NB4 (cell line): Measurements from ENCODE around the gene ERCC1.

Experiments used
- DNase-seq: peaks from one replicate; pipeline ENCODE4 v3.0.0; 2010; ENCODE audit warnings: low read depth
- H3K4me3 ChIP-seq: one replicate; pipeline ENCODE4 v1.5.1; 2011; ENCODE audit warnings: mild to moderate bottlenecking, low read depth, low read length, moderate library complexity
- MYC ChIP-seq: IDR thresholded peaks from 2 replicates; pipeline ENCODE4 v1.6.1; 2011; ENCODE audit warnings: low read depth, low read length
- POLR2A ChIP-seq: IDR thresholded peaks from 2 replicates; pipeline ENCODE4 v1.6.1; 2011; ENCODE audit warnings: mild to moderate bottlenecking; ENCODE audit not compliant: insufficient read length; ENCODE audit errors: extremely low read depth
- TF ChIP-seq, protein P1 (sequence below): IDR thresholded peaks from 2 replicates; pipeline ENCODE4 v1.6.1; 2011; ENCODE audit warnings: low read depth, low read length
- TF ChIP-seq, protein P2 (sequence below): IDR thresholded peaks from one replicate; pipeline ENCODE4 v1.5.1; 2012; ENCODE audit warnings: low read depth, low read length

Gene ERCC1

DNA sequence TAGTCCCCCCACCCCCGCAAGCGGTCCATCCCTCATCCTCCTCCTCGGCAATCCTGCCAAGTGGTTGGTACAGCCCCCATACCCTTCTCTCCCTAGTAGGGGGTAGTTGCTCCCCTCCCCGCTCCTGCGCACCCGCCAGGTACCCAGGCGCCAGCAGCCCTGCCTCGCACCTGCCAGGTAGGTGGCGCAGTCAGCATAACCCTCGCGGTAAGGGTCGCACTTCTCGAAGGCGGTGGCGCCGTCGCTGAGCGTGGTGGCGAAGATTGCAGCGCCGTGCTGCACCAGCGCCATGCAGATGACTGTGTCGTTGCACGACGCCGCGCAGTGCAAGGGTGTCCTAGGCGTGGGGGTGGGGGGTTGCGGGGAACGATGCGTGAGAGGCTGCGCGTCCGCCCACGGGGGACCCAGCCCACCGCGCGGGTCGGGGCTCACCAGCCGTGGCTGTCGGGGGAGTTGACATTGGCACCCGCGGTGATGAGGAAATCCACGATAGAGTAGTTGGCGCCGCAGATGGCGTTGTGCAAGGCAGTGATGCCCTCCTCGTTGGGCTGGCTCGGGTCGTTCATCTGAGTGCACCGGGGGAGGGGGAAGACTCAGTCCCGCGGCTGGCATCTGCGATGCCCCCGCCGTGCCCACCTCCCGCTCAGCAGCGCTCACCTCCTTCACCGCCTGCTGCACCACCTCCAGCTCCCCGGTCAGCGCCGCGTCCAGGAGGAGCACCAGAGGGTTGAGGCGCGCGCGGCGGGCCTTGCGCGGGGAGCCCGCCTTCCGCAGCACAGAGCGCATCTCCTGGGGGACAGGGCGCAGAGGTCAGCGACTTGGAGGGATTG, 38.1 kb downstream of the ERCC1 start:
- no peak for DNase-seq
- no peak overlapping the region for H3K4me3 ChIP-seq
- TF ChIP-seq, protein P1, sequence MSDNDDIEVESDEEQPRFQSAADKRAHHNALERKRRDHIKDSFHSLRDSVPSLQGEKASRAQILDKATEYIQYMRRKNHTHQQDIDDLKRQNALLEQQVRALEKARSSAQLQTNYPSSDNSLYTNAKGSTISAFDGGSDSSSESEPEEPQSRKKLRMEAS = no peak
- TF ChIP-seq MYC (no peak), POLR2A (no peak)
- TF ChIP-seq, protein P2, sequence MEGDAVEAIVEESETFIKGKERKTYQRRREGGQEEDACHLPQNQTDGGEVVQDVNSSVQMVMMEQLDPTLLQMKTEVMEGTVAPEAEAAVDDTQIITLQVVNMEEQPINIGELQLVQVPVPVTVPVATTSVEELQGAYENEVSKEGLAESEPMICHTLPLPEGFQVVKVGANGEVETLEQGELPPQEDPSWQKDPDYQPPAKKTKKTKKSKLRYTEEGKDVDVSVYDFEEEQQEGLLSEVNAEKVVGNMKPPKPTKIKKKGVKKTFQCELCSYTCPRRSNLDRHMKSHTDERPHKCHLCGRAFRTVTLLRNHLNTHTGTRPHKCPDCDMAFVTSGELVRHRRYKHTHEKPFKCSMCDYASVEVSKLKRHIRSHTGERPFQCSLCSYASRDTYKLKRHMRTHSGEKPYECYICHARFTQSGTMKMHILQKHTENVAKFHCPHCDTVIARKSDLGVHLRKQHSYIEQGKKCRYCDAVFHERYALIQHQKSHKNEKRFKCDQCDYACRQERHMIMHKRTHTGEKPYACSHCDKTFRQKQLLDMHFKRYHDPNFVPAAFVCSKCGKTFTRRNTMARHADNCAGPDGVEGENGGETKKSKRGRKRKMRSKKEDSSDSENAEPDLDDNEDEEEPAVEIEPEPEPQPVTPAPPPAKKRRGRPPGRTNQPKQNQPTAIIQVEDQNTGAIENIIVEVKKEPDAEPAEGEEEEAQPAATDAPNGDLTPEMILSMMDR = no peak

DNA sequence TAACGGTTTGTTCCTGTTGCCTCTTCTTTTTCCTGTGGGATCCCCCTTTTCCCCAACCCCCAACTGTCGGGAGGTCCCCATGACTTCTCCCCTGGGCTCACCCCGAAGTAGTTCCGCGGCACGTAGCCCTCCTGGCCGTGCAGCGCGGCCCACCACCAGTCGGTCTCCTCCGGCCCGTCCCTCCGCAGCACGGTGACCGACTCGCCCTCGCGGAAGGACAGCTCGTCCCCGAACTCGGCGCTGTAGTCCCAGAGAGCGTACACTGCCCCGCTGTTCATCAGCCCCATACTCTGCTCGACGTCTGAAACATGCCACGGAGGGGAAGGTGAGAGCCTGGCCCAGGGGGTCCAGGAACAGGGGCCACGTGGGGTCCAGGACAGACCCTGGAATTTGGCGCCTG, 41.3 kb downstream of the ERCC1 start:
- H3K4me3 ChIP-seq = no peak overlapping the region
- TF ChIP-seq, protein P2 = no peak
- TF ChIP-seq MYC (no peak), POLR2A (no peak)
- TF ChIP-seq, protein P1 = no peak
- DNase-seq = no peak

DNA sequence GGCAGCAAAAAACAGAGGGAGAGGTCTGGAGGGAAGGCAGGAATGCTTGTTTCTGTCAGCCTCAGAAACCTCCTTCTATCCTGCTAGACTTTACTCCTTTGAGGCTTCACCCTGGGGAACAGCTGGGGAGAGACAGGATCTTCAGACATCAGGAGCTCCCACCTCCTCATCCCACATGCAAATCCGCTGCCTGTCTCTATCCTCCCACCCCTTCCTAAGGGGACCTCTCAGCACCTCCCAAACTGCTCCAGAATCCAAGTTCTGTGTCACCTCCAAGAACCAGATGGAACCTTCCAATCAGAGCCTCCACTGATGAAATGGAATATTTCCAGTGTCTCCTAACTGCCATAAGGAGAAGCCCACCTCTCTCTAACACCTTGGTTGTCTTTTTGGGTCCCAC, 43.6 kb downstream of the ERCC1 start:
- TF ChIP-seq, protein P1 = no peak
- TF ChIP-seq, protein P2 = no peak
- TF ChIP-seq MYC (no peak), POLR2A (no peak)
- no peak overlapping the region for H3K4me3 ChIP-seq
- DNase-seq = no peak

DNA sequence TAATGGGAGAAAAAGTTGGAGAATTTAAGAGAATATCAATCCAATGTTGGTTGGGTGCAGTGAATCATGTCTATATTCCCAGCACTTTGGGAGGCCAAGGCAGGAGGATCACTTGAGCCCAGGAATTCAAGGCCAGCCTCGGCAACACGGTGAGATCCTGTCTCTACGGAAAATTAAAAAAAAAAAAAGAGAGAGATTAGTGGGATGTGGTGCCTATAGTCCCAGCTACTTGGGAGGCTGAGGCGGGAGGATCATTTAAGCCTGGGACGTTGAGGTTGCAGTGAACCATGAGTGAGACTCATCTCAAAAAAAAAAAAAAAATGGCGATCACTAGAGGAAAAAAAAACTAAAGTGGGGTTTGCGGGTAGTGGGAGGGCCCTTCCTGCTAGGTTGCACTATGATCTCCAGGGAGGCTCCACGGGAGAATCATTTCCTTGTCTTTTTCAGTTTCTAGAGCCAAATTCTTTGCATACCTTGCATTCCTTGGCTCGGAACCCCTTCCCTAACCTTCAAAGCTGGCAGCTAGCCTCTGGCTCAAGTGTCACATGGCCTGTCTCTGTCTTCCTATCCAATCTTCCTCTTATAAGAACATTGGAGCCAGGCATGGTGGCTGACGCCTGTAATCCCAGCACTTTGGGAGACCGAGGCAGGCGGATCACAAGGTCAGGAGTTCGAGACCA, 47.5 kb downstream of the ERCC1 start:
- no peak for DNase-seq
- TF ChIP-seq, protein P2 = no peak
- TF ChIP-seq, protein P1 = no peak
- no peak for TF ChIP-seq MYC
- no peak for TF ChIP-seq POLR2A
- H3K4me3 ChIP-seq = no peak overlapping the region

DNA sequence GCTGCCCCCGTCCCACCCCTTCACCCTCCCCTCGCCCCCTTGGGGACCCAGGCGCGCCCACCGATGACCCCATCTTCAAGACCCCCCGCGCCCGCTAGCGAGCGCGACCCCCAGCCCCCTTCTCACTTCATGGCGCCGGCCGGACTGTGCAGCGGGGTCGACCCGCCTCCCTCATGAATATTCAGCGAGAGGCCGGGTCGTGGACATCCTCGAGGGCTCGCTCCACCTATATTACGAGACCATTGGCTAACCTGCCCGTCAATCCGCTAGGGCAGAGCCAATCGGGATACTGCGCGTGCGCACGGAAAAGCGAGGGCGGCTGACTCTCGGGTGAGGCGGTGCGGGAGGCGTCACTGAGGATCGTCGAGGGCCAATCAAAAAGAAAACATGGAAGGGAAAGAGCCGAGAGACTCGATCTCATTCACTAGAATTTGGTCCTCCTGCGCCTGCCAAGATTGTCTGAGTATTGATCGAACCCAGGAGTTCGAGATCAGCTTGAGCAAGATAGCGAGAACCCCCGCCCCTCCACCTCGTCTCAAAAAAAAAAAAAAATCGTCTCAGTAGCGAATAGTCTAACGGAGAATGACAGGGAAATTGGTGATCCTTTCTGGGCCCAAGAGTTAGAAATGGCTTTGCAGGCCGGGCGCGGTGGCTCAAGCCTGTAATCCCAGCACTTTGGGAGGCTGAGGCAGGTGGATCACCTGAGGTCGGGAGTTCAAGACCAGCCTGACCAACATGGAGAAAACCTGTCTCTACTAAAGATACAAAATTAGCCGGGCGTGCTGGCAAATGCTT, 53.1 kb downstream of the ERCC1 start, which contains the start of gene ERCC2:
TSS of gene ERCC2 (minus strand) at position 164 of the 795 bp plus-strand sequence. CDS start at position 131, 33 bp downstream.
- H3K4me3 ChIP-seq = peak within 1 kb of the TSS; percentile 64
- TF ChIP-seq POLR2A = peak; percentile 61
- no peak; the same call in 1 of the 2 replicates for TF ChIP-seq MYC
- peak; percentile 95 for DNase-seq
